HL-60 (cell line): ENCODE data around the gene FAM227B.

Experiments used
- GABPA ChIP-seq: IDR thresholded peaks from 2 replicates; pipeline ENCODE4 v1.6.1; 2012; ENCODE audit warnings: low read depth
- POLR2AphosphoS5 ChIP-seq: IDR thresholded peaks from 2 replicates; pipeline ENCODE4 v1.6.1; 2012; ENCODE audit warnings: low read depth
- SPI1 ChIP-seq: IDR thresholded peaks from 2 replicates; pipeline ENCODE4 v1.6.1; 2012; ENCODE audit warnings: low read depth, mild to moderate bottlenecking, borderline replicate concordance
- TF ChIP-seq, protein P1 (sequence below): IDR thresholded peaks from one replicate; pipeline ENCODE4 v1.5.1; 2011; ENCODE audit warnings: low read length, control low read depth, inconsistent platforms; ENCODE audit not compliant: insufficient read depth
- TF ChIP-seq, protein P2 (sequence below): IDR thresholded peaks from 2 replicates; pipeline ENCODE4 v1.6.1; 2012; ENCODE audit warnings: low read depth; ENCODE audit not compliant: insufficient replicate concordance

DNA sequence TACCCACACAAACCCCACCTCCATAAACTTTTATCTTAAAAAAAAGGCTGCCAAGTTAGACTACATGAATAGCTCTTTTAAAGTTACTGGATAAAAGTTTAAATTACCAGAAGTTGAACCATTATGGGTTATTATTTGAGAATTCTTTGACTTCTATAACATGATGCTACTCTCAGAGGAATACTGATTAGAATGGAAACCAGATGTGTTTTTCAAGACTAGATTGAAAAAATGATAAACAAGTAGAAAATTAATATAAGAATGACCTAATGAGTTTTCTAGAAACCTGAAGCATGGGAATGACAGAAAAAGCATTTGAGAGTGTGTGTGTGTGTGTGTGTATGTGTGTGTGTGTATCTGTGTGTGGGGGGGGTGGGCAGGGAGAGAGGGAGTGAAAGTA lies 210.0 kb downstream of the FAM227B start:
- TF ChIP-seq, protein P1, sequence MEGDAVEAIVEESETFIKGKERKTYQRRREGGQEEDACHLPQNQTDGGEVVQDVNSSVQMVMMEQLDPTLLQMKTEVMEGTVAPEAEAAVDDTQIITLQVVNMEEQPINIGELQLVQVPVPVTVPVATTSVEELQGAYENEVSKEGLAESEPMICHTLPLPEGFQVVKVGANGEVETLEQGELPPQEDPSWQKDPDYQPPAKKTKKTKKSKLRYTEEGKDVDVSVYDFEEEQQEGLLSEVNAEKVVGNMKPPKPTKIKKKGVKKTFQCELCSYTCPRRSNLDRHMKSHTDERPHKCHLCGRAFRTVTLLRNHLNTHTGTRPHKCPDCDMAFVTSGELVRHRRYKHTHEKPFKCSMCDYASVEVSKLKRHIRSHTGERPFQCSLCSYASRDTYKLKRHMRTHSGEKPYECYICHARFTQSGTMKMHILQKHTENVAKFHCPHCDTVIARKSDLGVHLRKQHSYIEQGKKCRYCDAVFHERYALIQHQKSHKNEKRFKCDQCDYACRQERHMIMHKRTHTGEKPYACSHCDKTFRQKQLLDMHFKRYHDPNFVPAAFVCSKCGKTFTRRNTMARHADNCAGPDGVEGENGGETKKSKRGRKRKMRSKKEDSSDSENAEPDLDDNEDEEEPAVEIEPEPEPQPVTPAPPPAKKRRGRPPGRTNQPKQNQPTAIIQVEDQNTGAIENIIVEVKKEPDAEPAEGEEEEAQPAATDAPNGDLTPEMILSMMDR, result no peak
- TF ChIP-seq POLR2AphosphoS5 (no peak), GABPA (no peak), SPI1 (no peak)
- TF ChIP-seq, protein P2, sequence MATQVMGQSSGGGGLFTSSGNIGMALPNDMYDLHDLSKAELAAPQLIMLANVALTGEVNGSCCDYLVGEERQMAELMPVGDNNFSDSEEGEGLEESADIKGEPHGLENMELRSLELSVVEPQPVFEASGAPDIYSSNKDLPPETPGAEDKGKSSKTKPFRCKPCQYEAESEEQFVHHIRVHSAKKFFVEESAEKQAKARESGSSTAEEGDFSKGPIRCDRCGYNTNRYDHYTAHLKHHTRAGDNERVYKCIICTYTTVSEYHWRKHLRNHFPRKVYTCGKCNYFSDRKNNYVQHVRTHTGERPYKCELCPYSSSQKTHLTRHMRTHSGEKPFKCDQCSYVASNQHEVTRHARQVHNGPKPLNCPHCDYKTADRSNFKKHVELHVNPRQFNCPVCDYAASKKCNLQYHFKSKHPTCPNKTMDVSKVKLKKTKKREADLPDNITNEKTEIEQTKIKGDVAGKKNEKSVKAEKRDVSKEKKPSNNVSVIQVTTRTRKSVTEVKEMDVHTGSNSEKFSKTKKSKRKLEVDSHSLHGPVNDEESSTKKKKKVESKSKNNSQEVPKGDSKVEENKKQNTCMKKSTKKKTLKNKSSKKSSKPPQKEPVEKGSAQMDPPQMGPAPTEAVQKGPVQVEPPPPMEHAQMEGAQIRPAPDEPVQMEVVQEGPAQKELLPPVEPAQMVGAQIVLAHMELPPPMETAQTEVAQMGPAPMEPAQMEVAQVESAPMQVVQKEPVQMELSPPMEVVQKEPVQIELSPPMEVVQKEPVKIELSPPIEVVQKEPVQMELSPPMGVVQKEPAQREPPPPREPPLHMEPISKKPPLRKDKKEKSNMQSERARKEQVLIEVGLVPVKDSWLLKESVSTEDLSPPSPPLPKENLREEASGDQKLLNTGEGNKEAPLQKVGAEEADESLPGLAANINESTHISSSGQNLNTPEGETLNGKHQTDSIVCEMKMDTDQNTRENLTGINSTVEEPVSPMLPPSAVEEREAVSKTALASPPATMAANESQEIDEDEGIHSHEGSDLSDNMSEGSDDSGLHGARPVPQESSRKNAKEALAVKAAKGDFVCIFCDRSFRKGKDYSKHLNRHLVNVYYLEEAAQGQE, result no peak
